CD4-positive, alpha-beta T cell (primary cell): ENCODE results near the gene UBE2F. TPM values are rescaled to one million over a fixed set of nuclear protein-coding genes. Genes with fewer than 3 reads are reported as not detected.

ENCODE experiments used
- ATAC-seq: fragments of 200-7000 bp; cut with Tn5 transposase; one replicate; pipeline ENCODE4 v1.10.0; 2022; ENCODE audit warnings: mild to moderate bottlenecking; ENCODE audit not compliant: poor library complexity
- CTCF ChIA-PET: fragments of 350-600 bp; sonication (Branson Sonifier 250); formaldehyde crosslinking; loops from one replicate; lab custom pipeline; 2021; ENCODE audit warnings: antibody characterized with exemption, inconsistent platforms; lab: Charles Lee
- POLR2A ChIA-PET: fragments of 350-600 bp; sonication (Branson Sonifier 250); formaldehyde crosslinking; loops from one replicate; lab custom pipeline; 2021; ENCODE audit warnings: antibody characterized with exemption, inconsistent platforms; lab: Charles Lee
- DNase-seq, 14 experiments: peaks; one replicate each; pipeline ENCODE4 v3.0.0-alpha.2; 2013 to 2020; ENCODE audit warnings: mixed read lengths in 2 of 14
- H3K27ac ChIP-seq, 2 donors: one replicate each; pipeline versions ENCODE4 v1.5.1 to v1.7.0; 2013; ENCODE audit warnings: low read length in 2 of 2, low read depth in 1 of 2, mild to moderate bottlenecking in 1 of 2
- H3K27me3 ChIP-seq, 2 experiments: 1 replicate in 1 of 2; 2 replicates in 1 of 2; pipeline versions ENCODE4 v1.6.1 to v1.7.0; 2013; ENCODE audit warnings: low read length in 2 of 2, control low read depth in 1 of 2, mild to moderate bottlenecking in 1 of 2, moderate library complexity in 1 of 2; ENCODE audit not compliant: insufficient read depth in 2 of 2, control insufficient read depth in 1 of 2
- H3K36me3 ChIP-seq: one replicate; pipeline ENCODE4 v1.6.1; 2013; ENCODE audit warnings: low read length, control low read depth; ENCODE audit not compliant: insufficient read depth
- H3K4me1 ChIP-seq: one replicate; pipeline ENCODE4 v1.6.1; 2013; ENCODE audit warnings: low read length, control low read depth; ENCODE audit not compliant: insufficient read depth
- H3K4me3 ChIP-seq: one replicate; pipeline ENCODE4 v1.5.1; 2013; ENCODE audit warnings: mild to moderate bottlenecking, low read length, moderate library complexity
- H3K9me3 ChIP-seq, 2 experiments: 1 replicate in 1 of 2; 2 replicates in 1 of 2; pipeline versions ENCODE4 v1.6.1 to v1.7.0; 2013; ENCODE audit warnings: low read length in 2 of 2, mild to moderate bottlenecking in 2 of 2, control low read depth in 1 of 2, moderate library complexity in 1 of 2; ENCODE audit not compliant: control insufficient read depth in 1 of 2, insufficient read depth in 1 of 2
- H3K27ac Mint-ChIP-seq: one replicate; pipeline ENCODE4 v1.8.0; 2020; ENCODE audit warnings: mixed read lengths
- H3K27me3 Mint-ChIP-seq: one replicate; pipeline ENCODE4 v1.8.0; 2021; ENCODE audit warnings: mixed read lengths
- H3K36me3 Mint-ChIP-seq: one replicate; pipeline ENCODE4 v1.8.0; 2021; ENCODE audit warnings: low read depth, mixed read lengths
- H3K4me1 Mint-ChIP-seq: one replicate; pipeline ENCODE4 v1.8.0; 2021; ENCODE audit warnings: low read depth, mixed read lengths
- H3K4me3 Mint-ChIP-seq: one replicate; pipeline ENCODE4 v1.8.0; 2020; ENCODE audit warnings: mild to moderate bottlenecking, mixed read lengths
- H3K9me3 Mint-ChIP-seq: one replicate; pipeline ENCODE4 v1.8.0; 2020; ENCODE audit warnings: mixed read lengths
- CTCF ChIP-seq: fragments of 200-600 bp; IDR thresholded peaks from one replicate; pipeline ENCODE4 v1.8.0; 2022; ENCODE audit warnings: antibody characterized with exemption, mild to moderate bottlenecking
- intact Hi-C, 2 experiments: fragments of 100-400 bp; cut with DNase I in 1 of 2; cut with micrococcal nuclease in 1 of 2; formaldehyde crosslinking; loops; one replicate each; pipeline versions ENCODE4 v1.15.1 to v1.9.0; 2023 to 2025; cut with DNase I, micrococcal nuclease
- total RNA-seq, 174 experiments: library from RNA in 2 of 174; stranded (reverse) in 2 of 174; gene quantifications; one replicate each; pipeline ENCODE4 v1.2.3 and lab custom pipeline; 2021 to 2026

UBE2F gene
- total RNA-seq, 2 experiments from 2014 or later: 23.2 to 27.4 TPM

- no peak for ATAC-seq
- ChIA-PET POLR2A (no interaction called here), CTCF (no interaction called here)
- Histone ChIP-seq H3K36me3 (peaks cover 63% of the 10 kb centered on the region), H3K27ac (no peak overlapping the region), H3K9me3 (no peaks in the 10 kb centered on the region), H3K4me3 (no peak overlapping the region), H3K27me3 (no peaks in the 10 kb centered on the region), H3K4me1 (peaks cover 2% of the 10 kb centered on the region)
- H3K27ac Mint-ChIP-seq: no peak overlapping the region
- no peaks in the 10 kb centered on the region for H3K4me1 Mint-ChIP-seq
- no peak for DNase-seq
- no peaks in the 10 kb centered on the region for H3K9me3 Mint-ChIP-seq
- no peak overlapping the region for H3K4me3 Mint-ChIP-seq
- TF ChIP-seq CTCF: no peak
- H3K36me3 Mint-ChIP-seq: peaks cover 65% of the 10 kb centered on the region
- H3K27me3 Mint-ChIP-seq: no peaks in the 10 kb centered on the region
- intact Hi-C loops: no loop called here
Observed at GRCh38 chr2:238020816-238021215, 54.0 kb downstream of the UBE2F start.

DNA sequence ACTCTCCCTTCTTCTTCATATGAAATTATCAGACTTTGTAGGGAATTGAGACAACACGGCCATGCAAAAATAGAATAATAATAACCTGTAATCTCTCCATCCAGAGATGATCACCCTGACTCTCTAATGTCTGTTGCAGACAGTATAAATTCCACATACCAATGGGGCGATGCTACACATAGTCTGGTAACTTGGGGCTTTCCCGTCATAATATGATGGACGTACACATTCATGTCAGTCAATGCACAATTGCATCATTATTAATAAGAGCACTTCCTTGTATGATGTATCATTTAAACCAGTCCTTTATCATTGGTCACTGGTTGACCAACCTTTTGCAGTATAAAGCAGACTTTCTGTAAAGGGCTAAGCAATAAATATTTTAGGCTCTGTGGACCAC is 54.5 kb downstream of the UBE2F start:
- CTCF ChIA-PET: no interaction called here
- Histone ChIP-seq H3K4me1 (no peaks in the 10 kb centered on the region), H3K27ac (no peak overlapping the region), H3K27me3 (no peaks in the 10 kb centered on the region), H3K36me3 (peaks cover 62% of the 10 kb centered on the region), H3K9me3 (no peaks in the 10 kb centered on the region), H3K4me3 (no peak overlapping the region)
- H3K27ac Mint-ChIP-seq: no peak overlapping the region
- no peak for ATAC-seq
- no peaks in the 10 kb centered on the region for H3K27me3 Mint-ChIP-seq
- peaks cover 69% of the 10 kb centered on the region for H3K36me3 Mint-ChIP-seq
- H3K4me3 Mint-ChIP-seq: no peak overlapping the region
- POLR2A ChIA-PET: no interaction called here
- H3K9me3 Mint-ChIP-seq: no peaks in the 10 kb centered on the region
- no peak for DNase-seq
- H3K4me1 Mint-ChIP-seq: no peaks in the 10 kb centered on the region
- no peak for TF ChIP-seq CTCF
- intact Hi-C loops: no loop called here

- no peak overlapping the region for H3K4me3 Mint-ChIP-seq
- H3K4me1 ChIP-seq: no peaks in the 10 kb centered on the region
- no peaks in the 10 kb centered on the region for H3K27me3 ChIP-seq
- no peaks in the 10 kb centered on the region for H3K9me3 Mint-ChIP-seq
- TF ChIP-seq CTCF: no peak
- H3K27me3 Mint-ChIP-seq: no peaks in the 10 kb centered on the region
- ChIA-PET CTCF (no interaction called here), POLR2A (no interaction called here)
- no peak overlapping the region for H3K27ac ChIP-seq
- peaks cover 68% of the 10 kb centered on the region for H3K36me3 Mint-ChIP-seq
- H3K27ac Mint-ChIP-seq: no peak overlapping the region
- H3K36me3 ChIP-seq: peaks cover 62% of the 10 kb centered on the region
- no peaks in the 10 kb centered on the region for H3K9me3 ChIP-seq
- no peaks in the 10 kb centered on the region for H3K4me1 Mint-ChIP-seq
- ATAC-seq: no peak
- intact Hi-C loops: no loop called here
- no peak for DNase-seq
- no peak overlapping the region for H3K4me3 ChIP-seq
Observed at GRCh38 chr2:238022594-238023157, 55.9 kb downstream of the UBE2F start.
